HepG2 (cell line): ENCODE results near the gene IL4I1. TPM values are rescaled to one million over a fixed set of nuclear protein-coding genes. Genes with fewer than 3 reads are reported as not detected.

Experiments
- ZBTB33 ChIP-seq: sonication (generic); formaldehyde crosslinking; IDR thresholded peaks from 2 replicates; pipeline ENCODE4 v1.4.0; 2020; ENCODE audit warnings: missing genetic modification reagents
- ZNF20 ChIP-seq: sonication (generic); formaldehyde crosslinking; IDR thresholded peaks from 2 replicates; pipeline ENCODE4 v1.4.0; 2020; ENCODE audit warnings: mild to moderate bottlenecking, moderate library complexity, missing genetic modification reagents
- ZNF256 ChIP-seq: sonication (generic); formaldehyde crosslinking; conservative IDR thresholded peaks from 2 replicates; pipeline ENCODE4 v1.4.0; 2020; ENCODE audit warnings: missing genetic modification reagents
- ZNF75D ChIP-seq: sonication (generic); formaldehyde crosslinking; IDR thresholded peaks from 2 replicates; pipeline ENCODE4 v1.8.1; 2023; ENCODE audit warnings: missing genetic modification reagents, mild to moderate bottlenecking, borderline replicate concordance
- polyA plus RNA-seq, 8 experiments: library from polyadenylated mRNA; depleted of rRNA in 3 of 8; stranded (reverse) in 7 of 8; unstranded in 1 of 8; fragments of >200 nt; fragmentation: Illumina TruSeq in 4 of 8; extraction: Trizol in 4 of 8; gene quantifications; 2 replicates each; pipeline versions ENCODE4 v1.2.1 to v1.2.3, GENCODE V29; 2011 to 2016; ENCODE audit warnings: low read depth in 4 of 8, missing spikeins in 1 of 8, mixed read lengths in 1 of 8; ENCODE audit not compliant: insufficient read depth in 1 of 8
- total RNA-seq, 5 experiments: library from RNA; depleted of rRNA; stranded (reverse); fragments of >200 nt; fragmentation: Illumina TruSeq; extraction: Trizol; gene quantifications; 2 replicates each; pipeline ENCODE4 v1.2.3, GENCODE V29; 2016; ENCODE audit warnings: low read depth in 1 of 5
- TF ChIP-seq, protein P1 (sequence below): sonication (generic); formaldehyde crosslinking; IDR thresholded peaks from 2 replicates; pipeline ENCODE4 v1.4.0; 2020; ENCODE audit warnings: missing genetic modification reagents, borderline replicate concordance

IL4I1 gene
- total and polyA plus RNA-seq, 2 of the 13 experiments (the other 11 are each of a cell fraction or from before 2014, with no cell fraction given): not detected

DNA sequence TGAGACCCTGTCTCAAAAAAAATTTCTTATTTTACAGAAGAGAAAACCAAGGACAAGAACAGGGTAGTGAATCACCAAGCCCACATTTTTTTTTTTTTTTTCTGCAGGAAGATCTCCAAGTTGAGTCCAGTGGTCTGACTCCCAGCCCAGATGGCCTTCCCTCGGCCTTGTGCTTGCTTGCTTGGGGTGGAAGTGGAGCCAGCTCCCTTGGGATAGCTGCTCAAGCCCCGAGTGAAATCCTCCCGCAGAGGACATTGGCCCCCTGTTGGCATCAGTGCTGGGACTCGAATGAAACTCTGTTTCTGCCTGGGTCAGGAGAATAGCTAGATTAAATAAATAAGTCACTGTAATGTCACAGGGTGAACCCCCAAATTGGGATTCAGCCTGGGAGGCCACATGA lies 42.0 kb upstream of the IL4I1 start (continued):
- no peak for TF ChIP-seq ZBTB33 (CRISPR knock-in tag)
- TF ChIP-seq ZNF20: no peak
- TF ChIP-seq ZNF75D (CRISPR knock-in tag): no peak
- TF ChIP-seq, protein P1, sequence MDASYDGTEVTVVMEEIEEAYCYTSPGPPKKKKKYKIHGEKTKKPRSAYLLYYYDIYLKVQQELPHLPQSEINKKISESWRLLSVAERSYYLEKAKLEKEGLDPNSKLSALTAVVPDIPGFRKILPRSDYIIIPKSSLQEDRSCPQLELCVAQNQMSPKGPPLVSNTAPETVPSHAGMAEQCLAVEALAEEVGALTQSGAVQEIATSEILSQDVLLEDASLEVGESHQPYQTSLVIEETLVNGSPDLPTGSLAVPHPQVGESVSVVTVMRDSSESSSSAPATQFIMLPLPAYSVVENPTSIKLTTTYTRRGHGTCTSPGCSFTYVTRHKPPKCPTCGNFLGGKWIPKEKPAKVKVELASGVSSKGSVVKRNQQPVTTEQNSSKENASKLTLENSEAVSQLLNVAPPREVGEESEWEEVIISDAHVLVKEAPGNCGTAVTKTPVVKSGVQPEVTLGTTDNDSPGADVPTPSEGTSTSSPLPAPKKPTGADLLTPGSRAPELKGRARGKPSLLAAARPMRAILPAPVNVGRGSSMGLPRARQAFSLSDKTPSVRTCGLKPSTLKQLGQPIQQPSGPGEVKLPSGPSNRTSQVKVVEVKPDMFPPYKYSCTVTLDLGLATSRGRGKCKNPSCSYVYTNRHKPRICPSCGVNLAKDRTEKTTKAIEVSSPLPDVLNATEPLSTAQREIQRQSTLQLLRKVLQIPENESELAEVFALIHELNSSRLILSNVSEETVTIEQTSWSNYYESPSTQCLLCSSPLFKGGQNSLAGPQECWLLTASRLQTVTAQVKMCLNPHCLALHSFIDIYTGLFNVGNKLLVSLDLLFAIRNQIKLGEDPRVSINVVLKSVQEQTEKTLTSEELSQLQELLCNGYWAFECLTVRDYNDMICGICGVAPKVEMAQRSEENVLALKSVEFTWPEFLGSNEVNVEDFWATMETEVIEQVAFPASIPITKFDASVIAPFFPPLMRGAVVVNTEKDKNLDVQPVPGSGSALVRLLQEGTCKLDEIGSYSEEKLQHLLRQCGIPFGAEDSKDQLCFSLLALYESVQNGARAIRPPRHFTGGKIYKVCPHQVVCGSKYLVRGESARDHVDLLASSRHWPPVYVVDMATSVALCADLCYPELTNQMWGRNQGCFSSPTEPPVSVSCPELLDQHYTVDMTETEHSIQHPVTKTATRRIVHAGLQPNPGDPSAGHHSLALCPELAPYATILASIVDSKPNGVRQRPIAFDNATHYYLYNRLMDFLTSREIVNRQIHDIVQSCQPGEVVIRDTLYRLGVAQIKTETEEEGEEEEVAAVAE (CRISPR knock-in tag): no peak
- TF ChIP-seq ZNF256 (CRISPR knock-in tag): no peak
